NCI-H774 (cell line): Measurements from ENCODE around the gene DDAH1.
"Not testable (repeated sequence)": the region's sequence is repeated elsewhere in the genome, so short reads cannot be mapped to it uniquely, and the experiment has no call there.

Experiments
- DNase-seq: peaks from one replicate; lab custom pipeline; 2025; lab: John Stamatoyannopoulos, UW

Gene DDAH1

GRCh38 chr1:85465099-85465785 is at the start of gene DDAH1:
Gene DDAH1, minus strand, starts transcription at chr1:85465159. Its CDS starts 114 bp downstream, at chr1:85465045.
- DNase-seq: peak; percentile 78

DNA sequence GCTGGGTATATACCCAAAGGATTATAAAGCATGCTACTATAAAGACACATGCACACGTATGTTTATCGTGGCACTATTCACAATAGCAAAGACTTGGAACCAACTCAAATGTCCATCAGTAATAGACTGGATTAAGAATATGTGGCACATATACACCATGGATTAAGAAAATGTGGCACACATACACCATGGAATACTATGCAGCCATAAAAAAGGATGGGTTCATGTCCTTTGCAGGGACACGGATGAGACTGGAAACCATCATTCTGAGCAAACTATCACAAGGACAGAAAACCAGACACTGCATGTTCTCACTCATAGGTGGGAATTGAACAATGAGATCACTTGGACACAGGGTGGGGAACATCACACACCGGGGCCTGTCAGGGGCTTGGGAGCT is 49.0 kb upstream of the DDAH1 start:
- DNase-seq: not testable (repeated sequence)

DNA sequence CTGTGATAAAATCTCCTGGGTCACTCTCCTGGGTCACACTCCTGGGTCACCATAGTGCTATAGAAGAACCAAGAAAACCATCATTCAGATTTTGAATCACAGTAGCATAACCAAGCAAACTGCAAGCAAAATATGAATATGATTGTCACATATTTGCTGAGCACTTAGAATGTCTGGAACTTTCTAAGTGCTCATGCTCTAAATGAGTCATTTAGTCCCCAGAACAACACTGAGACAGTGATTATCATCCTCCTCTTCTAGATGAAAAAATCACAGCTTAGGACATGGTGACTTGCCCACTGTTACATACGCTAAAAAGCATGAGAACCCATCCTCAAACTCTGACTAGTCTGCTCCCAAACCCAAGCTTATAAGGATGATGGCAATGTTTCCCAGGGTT is 39.5 kb upstream of the DDAH1 start:
- DNase-seq: no peak

DNA sequence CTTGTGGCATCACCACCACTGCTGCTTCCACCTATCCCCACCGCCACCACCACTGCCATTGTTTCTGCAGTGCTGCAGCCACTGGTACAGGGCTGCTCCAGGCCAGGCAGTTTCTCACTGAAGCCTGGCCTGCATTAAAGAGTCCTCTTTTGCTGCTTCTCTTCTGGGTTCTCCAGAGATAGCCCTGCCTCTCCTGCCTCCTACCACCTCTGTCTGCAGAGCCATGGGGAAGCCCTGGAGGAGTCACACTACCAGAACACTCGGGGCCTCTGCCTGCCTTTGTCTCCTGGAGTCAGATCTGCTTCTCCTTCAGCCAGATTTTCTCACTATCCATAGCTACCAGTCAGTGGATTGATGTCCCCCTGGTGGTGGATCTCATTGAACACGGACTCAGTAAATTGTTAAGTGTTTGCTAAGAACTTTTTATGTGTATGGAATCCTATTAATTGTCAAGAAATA is 37.7 kb upstream of the DDAH1 start:
- DNase-seq: no peak

DNA sequence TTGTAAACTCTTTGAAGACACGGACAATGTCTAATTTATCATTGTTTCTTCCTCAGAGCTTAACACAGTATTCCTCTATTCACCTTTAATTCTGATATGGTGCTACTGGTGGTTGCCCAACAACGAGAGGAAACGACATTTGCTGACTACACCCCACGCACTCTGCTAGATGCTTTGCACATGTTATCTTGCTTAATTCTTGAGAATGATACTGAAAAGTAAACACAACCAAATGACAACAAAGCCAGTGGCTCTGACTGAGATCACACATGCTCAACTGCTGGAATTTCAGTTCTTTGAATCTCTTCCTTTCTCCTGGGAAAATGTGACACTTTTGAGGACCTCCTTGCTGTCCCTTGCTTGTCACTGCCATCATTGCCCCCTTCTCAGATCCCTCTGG is 37.2 kb upstream of the DDAH1 start:
- no peak for DNase-seq

DNA sequence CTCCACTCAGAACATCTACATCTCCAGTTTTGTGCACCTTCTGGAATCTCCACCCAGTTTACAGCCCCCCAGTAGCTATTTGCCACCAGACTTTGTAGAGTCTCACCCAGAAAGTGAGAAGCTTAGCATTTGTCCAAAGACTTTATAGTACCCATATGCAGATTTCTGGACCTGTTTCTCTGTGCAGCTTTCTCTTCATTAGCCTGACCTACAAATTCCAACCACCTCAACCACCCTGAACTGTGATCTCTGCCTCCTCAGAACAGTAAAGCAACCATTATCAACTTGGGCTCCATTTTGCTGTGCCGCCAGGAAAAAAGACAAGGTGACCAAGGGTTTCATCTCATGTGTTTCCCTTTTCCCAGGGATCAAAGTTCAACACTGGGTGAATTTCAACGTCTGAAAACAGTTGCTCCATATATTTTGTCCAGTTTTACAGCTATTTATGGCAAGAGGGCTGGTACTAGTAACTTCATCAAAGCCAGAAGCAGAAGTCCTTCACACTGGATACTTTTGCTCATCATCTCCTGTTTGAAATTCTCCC is 36.5 kb upstream of the DDAH1 start:
- DNase-seq: no peak

DNA sequence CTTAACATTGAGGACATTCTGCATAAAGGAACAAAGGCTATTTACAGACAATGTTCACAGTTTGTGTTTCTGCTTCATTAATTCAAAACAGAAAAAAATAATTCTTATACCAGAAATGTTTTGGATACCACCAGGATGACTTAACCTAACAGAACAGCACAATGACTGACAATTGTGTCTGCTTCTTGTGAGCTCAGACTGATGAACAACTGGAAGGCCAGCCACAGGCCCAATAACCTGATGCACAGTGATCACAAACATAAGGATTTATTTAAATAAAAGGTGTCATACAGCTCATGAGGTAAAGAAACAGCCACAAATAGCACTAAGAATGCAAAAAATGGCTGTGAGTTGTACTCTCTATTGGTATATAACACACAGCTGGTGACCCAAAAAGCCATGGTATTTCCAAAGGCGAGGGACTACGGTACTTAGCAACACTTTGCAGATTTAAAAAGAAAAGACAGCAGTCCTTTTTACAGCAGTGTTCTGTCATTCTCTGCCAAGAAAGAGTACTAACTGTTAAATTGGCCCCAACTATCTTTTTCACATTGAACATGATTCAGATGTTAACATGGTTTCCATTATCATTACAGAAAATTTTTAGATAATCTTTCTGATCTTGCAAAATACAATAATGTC is 32.1 kb upstream of the DDAH1 start:
- no peak for DNase-seq

GRCh38 chr1:85495556-85495955 is 30.6 kb upstream of the DDAH1 start:
- DNase-seq: no peak

GRCh38 chr1:85494904-85495266 is 29.9 kb upstream of the DDAH1 start:
- no peak for DNase-seq

- DNase-seq: no peak
These were observed 29.3 kb upstream of the DDAH1 start for GRCh38 chr1:85494074-85494903.

GRCh38 chr1:85490270-85490985 is 25.5 kb upstream of the DDAH1 start:
- no peak for DNase-seq

DNA sequence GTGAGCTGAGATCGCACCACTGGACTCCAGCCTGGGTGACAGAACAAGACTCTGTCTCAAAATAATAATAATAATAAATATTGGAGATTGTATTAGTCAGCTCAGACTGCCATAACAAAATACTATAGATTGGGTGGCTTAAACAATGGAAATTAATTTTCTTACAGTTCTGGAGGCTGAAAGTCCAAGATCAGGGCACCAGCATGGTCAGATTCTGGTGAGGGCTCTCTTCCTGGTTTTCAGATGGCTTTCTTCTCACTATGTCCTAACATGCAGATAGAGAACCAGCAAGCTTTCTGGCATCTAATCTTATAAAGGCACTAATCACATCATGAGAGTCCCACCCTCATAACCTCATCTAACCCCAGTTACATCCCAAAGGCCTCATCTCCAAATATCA is 23.2 kb upstream of the DDAH1 start:
- DNase-seq: no peak

DNA sequence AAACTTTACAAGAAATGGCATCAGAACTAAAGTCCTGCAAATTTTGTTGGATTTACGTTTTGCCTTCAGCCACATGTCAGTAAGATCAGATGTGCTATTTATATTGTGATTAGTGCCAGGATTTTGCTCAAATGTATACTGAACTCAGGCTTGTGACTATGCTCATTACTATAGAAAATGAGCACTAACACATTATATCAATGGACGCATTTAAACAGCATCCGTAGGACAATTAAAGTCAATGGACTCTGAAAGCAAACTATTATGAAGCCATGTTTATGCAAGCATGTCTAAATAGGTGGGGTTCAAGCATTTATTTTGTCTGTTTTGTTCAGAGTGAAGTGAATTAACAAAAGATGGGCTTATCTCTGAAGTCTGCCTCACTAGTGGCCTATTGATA is 20.6 kb upstream of the DDAH1 start:
- DNase-seq: no peak

DNA sequence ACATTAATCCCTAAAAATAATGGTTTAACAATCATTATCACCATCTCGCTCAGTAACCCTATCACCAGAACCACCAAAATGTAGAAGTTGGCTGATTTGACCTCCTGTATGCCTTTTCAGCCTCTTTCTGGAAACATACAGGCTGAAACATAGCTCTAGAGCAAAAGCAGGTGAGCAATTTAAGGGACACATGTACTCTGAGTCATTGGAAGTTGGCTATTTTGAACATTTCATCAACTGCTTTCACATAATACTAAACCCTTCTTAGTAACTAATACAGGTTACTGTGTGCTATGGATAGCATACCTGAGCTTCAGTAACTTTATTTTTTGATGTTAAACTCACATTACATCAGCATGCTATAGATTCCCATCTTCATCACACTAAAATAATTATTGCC is 19.8 kb upstream of the DDAH1 start:
- DNase-seq: no peak

- no peak for DNase-seq
These were observed 19.3 kb upstream of the DDAH1 start for GRCh38 chr1:85484264-85484663.

DNA sequence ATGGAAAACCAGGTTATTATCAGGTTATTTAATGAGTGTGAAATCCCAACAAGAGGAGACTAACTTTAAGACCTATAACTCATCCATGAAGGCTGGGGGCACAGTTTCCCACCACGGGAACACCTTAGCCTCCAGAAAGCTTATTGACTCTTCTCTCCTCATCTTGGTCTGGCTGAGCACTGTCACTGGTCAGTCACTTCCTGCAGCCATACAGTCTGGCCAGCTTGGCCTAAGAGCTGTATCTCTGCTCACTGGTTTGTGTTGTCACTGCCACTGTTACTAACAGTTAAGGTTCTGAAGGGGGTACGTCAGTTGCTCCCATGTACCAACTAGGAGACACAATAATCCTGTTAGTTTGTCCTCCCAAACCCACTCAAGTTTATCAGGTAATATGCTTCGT is 16.7 kb upstream of the DDAH1 start:
- no peak for DNase-seq

GRCh38 chr1:85480566-85480965 is 15.6 kb upstream of the DDAH1 start:
- DNase-seq: no peak

DNA sequence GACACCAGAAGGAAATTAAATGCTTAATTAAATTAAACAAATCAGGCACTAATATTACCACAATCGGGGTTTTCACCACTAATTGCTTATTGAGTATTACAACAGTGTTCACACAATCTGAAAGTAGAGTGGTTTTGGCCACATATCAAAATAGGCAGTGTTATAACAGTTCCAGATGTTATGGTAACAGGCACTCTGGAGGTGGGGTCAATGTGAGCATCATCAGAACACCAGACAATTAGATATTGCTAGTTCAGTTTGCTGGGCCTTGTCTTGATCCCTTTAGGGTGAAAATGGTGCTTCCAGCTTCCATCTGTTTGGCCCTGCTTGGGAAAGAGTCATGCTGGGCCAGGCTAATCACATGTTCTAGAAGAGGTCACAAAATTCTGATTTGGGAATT is 14.5 kb upstream of the DDAH1 start:
- DNase-seq: no peak

GRCh38 chr1:85478366-85478765 is 13.4 kb upstream of the DDAH1 start:
- DNase-seq: no peak

DNA sequence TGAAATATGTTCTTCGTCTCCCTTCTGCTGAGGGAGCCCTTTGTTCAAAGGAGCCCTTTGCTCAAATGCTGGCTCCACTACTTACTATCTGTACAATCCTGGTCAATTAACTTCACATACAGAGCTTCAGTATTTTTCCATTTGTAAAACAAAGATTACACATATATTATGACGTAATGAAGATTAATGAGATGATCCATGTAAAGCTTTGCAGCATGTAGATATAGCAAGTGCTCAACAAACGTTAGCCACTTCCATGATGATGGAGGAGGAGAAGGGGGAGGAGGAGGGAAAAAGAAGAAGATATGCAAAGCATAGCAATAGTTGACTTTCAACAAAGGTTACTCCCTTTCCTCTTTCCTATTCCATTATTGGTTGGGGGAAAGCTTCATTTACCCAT is 10.1 kb upstream of the DDAH1 start:
- DNase-seq: no peak

- DNase-seq: no peak
These were observed 8.4 kb upstream of the DDAH1 start for GRCh38 chr1:85473390-85473789.

- no peak for DNase-seq
These were observed 6.6 kb upstream of the DDAH1 start for GRCh38 chr1:85471558-85471957.
